ENCODE results near the gene ABCE1. TPM values are rescaled to one million over a fixed set of nuclear protein-coding genes. Genes with fewer than 3 reads are reported as not detected.

ABCE1 gene
- 112 and 134 TPM in 2 replicates for total RNA-seq (2014; rRNA removed; shearing (Covaris generic))

DNA sequence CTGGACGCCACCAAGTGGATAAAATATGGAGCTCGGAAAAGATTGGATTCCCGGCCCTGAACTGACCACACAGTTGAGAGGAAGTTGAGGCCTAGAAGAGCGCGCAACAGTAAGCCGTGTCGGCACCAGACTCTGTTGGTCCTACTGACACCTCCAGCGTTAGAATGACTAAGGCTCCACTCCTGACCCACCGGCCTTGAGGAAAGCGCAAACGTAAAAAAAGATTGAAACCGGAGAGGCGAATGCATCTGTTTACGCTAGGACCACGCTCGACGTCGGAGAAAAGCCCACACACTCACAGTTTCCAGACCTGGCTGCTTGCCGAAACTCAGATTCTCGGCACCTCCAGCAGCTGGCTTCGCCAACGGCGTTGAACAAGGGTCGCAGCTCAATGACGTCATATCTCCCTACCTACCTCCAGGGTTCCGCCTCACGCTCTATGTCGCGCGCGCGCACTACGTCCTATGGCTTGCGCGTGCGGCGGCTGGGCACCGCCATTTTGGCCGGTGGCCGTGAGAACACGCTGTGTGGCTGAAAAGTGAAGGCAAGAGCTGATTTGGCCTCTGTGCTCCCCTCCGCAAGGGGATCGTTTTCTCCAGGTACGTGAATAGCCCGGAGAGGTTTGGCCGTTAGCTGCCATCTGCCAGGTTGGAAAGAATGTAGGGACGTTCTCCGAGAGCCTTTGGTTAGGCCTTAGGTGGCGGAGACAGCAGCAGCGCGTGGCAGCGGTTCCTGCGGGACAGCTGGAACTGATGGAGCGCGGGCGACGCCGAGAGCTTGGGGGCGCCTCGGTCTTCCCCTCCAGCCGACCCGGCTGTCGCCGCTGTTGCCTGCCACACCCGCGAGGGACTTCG lies at the start of gene ABCE1, which contains the start of gene ANAPC10:
TSS of gene ABCE1 (plus strand) at position 491 of the 854 bp plus-strand sequence. CDS start 6,102 bp downstream, outside the sequence.
TSS of gene ANAPC10 (minus strand) at position 376 of the 854 bp plus-strand sequence. CDS start 2,097 bp downstream, outside the sequence.
- DNase-seq (ENCODE audit: low read depth), result peak; percentile 95

DNA sequence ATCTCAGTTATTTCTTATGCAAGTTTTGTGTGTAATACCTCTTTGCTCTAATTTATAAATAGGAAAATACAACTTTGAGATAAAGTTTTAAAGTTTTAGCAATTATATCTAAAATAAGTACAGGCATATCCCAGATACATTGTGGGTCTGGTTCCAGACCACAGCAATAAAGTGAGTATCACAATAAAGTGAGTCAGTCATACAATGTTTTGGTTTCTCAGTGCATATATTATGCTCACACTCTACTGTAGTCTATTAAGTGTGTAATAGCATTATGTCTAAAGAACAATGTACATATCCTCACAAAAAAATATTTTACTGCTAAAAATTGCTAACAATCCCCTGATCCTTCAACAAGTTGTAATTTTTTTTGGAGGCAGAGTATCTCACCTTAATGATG lies 49.3 kb upstream of the ABCE1 start:
- DNase-seq (ENCODE audit: low read depth), result peak; percentile 5

DNA sequence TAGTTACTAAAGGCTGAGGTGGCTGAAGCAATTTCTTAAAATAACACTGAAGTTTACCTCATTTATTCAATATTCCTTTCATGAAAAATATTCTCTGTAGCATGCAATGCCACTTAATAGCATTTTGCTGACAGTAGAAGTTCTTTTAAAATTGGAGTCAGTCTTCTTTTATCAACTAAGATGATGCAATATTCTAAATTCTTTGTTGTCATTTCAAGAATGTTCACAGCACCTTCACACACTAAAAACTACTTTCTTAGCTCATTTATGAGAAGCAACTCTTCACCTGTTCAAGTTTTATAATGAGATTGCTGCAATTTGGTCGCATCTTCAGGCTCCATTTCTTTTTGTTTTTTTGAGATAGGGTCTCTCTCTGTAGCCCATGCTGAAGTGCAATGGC lies 48.9 kb upstream of the ABCE1 start:
- no peak for DNase-seq (ENCODE audit: low read depth)

DNA sequence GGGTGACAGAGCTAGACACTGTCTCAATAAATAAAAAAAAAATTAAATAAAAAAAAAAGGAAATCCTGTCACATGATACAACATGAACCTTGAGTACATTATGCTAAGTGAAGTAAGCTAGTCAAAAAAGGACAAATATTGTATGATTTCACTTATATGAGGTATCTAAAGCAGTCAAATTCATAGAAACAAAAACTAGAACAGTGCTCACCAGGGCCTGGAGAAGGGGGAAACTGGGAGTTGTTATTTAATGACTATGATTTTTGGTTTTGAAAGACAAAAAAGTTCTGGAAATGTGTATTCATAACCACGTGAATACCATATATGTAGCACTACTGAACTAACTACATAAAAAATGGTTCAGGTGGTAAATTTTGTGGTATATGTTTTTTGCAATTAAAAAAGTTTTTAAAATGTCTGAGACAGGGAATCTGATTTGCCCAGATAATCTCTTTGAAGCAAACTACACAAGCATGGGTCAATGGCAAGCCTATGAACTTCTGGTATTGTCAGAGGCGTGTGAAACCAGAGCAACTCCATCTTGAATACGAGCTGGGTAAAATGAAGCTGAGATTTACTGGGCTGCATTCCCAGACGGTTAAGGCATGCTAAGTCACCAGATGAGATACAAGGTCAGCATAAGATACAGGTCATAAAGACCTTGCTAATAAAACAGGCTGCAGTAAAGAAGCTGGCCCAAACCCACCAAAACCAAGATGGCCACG lies 42.4 kb upstream of the ABCE1 start:
- DNase-seq (ENCODE audit: low read depth), result no peak

DNA sequence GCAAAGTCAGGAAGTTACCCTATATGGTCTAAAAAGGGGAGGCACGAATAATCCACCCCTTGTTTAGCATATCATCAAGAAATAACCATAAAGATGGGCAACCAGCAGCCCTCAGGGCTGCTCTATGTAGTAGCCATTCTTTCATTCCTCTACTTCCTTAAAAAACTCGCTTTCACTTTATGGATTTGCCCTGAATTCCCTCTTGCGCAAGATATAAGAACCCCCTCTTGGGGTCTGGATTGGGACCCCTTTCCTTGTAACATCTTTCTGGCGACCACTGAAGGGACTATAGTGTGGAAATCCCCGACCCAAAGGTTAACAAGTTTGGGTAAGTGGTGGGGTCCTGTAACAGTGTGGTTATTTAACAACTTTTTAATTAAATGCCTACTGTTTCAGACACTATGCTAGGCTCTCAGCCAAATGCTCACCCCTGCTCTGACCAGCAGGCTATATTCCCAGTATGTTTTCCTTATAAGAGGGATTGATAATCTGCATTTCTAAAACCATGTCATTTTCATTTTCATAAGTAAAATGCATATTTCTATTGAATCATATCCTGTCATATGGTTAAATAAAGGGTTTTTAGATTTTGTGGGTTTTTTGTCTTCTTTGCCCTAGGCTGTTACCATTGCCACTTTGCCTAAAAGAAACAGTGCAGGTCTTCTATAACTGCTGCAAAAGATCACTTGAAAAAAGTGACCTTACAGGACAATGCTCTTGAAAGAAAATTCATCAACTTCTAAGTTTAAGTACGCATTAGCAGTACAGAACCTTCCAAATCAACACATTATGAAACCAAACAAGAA lies 41.6 kb upstream of the ABCE1 start:
- no peak for DNase-seq (ENCODE audit: low read depth)

DNA sequence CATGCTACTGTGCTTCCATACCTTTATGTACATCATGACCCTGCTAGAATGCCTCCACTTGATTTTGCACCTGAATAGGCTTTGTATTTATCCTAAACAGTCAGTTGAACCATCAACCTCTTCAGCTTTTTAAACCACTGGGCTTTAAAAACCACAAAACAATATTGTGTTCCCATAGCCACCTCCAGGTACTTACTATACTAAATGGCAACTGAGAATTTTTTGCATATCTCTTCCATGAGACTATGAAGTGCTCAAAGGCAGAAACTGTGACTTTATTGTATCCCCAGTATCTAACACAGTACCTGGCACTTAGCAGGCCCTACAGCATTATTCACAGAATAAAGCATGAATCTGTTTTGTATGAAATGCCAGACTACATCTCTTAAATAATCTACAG lies 39.9 kb upstream of the ABCE1 start:
- DNase-seq (ENCODE audit: low read depth), result peak; percentile 18

DNA sequence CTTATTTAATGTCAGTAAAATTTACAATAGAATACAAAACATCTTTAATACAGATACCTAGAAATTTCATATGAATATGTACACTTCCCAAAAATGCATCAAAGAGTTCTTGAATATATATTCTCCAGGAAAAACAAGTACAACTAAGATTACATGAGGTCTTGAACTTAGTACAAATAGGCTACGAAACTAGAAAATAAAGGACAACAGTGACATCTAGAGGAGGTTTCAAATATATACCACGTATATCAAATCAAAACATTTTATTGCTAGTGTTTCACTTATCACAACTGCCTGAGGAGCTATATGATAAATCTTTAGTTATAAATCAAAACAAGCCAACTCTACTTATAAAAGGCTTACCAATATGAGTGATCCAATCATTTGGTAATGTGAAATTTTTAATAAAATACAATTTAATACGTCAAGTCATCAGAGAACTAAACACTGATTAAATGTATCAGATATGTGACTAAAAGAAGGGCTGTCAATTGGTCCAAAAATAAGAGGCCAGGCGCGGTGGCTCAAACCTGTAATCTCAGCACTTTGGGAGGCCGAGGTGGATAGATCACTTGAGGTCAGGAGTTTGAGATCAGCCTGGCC lies 36.7 kb upstream of the ABCE1 start:
- peak; percentile 40 for DNase-seq (ENCODE audit: low read depth)

DNA sequence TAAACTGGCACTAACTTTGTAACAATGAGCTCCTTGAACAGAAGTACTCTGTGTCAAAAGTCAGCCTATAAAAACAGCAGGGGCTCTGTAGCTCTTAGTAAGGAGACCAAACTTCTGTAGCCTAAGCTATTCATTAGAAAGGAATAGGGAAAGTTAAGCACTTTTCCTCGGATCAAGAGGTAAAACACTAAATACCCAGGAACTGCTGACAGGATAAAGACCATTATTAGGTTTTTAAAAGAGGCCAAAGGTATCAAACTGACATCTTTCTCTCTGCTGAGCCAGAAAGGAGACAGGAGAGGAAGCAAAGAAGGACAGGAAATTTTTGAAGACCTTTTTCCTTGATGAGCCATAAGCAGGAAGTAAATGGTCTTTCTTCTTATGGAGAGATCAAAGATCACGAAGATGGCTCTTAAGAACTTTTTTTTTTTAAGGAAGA lies 32.0 kb upstream of the ABCE1 start:
- DNase-seq (ENCODE audit: low read depth), result no peak

DNA sequence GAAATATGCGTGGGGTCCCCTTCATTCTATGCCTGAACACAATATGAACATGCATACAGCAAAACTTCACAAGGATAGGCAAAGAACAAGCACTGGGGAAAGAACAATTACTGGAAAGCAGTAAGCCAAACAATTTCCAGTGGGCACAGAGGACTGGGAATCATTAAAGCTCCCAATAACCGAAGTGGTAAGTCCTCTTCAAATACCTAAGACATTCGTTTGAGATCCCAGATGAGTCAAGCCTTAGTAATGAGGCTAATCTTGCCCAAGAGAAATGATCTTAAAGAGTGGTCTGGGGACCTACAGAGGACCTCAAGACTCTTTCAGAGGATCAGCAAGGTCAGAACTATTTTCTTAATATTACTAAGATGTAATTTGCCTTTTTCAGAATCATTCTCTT lies 28.8 kb upstream of the ABCE1 start:
- DNase-seq (ENCODE audit: low read depth), result peak; percentile 68

DNA sequence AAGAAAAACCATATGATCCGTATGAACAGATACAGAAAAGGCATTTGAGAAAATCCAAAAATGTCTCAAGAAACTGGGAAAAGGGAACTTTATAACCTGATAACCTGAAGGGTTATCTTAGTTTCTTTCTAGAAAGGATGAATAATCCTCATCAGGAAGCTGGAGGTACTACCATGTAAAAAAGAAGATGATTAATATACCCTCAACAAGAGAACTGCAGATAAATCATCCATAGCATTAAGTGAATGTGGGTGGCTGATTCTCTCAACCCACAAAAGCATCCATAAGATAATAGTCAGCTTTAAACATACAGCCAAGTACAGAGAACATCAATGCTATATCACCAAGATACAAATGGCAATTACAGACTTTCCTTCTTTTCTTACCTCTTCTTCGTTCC lies 26.6 kb upstream of the ABCE1 start:
- no peak for DNase-seq (ENCODE audit: low read depth)

DNA sequence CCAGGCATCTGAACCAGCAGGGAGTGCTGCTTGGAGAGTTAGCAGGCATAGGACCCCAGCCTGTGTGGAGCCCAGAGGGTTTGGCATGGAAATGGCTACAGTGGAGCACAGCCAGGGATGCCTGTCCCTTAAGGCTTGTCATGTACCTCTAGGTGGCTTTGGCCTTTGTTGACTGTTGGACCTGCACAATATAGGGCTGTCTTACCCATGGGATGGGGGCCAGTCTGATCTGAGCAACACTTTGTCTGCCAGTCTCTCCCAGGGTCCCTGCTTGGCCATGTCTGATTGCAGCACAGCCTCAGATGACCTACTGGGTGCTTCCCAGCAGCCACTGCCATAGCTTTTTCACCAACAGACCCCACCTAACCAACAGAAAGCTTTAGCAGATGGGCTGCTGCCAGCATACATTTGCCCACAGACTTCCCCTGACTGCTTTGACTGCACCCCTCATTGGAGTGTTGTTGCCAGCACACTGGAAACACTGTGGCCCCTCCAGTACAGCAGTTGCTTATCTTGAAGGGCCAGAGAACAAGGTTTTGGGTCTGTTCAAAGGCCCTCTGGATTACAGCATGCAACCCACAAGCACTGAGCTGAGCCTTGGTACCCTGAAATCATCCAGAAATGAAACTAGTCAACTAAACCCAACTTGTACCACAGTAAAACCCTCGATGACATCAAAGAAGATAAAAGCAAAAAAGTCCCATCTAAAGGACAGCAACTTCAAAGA lies 22.2 kb upstream of the ABCE1 start:
- no peak for DNase-seq (ENCODE audit: low read depth)

DNA sequence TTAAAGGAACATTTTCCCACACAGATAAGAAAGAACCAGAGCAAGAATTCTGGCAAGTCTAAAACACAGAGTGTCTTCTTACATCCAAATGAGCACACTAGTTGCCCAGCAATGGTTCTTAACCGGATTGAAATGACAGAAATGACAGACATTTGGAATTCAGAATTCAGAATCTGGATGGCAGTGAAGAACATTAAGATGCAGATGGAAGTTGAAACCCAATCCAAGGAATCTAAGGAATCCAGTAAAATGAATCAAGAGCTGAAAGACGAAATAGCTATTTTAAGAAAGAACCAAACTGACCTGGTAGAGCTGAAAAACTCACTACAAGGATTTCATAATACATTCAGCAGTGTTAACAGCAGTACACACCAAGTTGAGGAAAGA lies 21.6 kb upstream of the ABCE1 start:
- no peak for DNase-seq (ENCODE audit: low read depth)

DNA sequence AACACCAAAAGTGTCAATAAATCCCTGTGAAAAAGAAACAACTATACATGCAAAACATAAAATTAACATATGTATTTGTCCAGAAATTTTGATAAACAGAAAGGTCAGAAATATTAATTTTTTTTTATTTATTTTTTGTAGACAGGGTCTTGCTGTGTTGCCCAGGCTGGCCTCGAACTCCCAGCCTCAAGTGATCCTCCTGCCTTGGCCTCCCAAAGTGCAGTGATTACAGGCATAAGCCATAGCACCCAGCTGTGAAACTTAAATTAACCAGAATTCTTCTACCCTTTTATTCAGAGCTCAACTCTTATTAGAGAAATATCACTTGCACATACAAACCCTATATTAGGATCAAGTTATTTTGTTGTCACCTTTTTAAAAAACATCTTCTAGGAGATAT lies 16.4 kb upstream of the ABCE1 start:
- DNase-seq (ENCODE audit: low read depth), result no peak

DNA sequence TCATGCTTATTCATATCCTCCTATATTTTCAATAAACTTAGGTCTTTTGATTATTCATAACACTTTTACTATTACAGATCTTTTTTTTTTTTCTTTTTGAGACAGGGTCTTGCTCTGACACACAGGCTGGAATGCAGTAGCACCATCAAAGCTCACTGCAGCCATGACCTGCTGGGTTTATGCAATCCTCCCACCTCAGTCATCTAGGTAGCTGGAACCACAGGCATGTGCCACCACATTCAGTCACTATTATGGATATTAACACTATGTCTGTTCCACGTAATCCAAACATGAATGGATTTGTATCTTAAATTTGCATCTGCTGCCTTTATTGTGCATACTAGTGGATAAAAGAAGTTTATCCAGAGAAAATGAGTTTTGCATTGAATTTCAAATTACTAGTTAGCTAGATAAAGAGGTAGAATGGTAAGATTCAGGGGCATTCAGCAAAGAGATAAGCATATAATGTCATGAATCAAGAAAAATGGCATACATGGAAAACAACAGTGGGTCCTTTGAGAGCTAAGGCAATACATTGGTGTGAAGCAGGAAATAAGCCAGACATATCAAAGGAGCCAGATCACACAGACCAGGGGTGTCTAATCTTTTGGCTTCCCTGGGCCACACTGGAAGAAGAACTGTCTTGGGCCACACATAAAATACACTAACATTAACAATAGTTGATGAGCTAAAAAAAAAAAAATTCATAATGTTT lies 14.1 kb upstream of the ABCE1 start:
- peak; percentile 67 for DNase-seq (ENCODE audit: low read depth)

DNA sequence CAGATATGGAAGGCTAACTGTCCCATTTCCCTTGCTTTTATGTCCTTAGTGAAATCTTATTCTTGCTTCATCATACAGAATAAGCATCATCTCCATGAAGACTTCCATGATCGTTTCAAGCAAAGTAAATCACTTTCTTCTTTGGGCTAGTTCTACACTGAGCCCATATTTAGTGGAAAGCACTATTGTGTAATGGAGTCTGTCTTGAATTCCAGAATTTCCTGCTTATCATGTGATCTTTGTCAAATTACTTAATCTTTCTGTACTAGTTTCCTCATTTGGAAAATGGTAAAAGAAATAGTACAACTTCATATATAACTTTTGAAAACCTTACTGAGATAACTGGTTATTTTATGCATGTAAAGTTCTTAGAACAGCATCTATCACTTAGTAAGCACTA lies 7.7 kb upstream of the ABCE1 start:
- DNase-seq (ENCODE audit: low read depth), result no peak

DNA sequence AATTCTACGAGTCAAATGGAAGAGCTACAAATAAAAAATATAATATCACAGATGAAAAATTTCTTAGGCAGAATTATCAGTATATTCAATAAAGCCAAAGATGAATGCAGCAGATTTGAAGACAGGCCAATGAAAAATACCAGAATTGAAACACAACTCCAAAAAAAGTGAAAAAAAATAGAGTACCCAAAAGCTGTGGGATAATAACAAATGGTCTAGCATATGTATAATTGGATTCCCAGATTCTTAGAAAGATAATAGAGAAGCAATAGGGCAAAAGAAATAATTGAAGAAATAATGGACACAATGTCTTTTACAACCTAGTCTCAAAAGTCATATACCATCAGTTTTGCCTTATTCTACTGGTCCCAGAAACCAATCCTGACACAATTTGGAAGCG lies 4.5 kb upstream of the ABCE1 start:
- DNase-seq (ENCODE audit: low read depth), result no peak

DNA sequence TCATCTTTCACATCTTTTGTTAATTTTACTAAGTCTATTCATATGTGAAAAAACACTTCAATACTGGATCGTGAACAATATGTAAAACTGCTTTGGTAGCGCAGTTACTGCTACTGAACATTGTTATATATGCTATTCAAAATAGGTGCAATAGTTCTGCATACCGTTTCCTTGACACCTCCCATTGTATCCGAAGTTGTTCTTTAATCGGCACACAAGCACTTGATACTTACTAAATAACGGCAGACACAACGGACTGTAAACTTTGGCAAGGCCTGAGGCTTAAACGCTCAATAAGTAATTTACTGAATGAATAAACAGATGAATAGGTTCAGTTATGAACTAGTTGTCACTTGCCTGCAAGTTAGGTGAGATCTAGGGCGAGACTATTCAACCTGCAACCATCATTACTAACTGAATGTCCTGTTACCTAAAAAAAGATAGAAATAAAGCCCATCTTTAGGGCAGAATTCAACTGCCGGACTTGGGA lies 735 bp upstream of the ABCE1 start:
- DNase-seq (ENCODE audit: low read depth), result no peak

DNA sequence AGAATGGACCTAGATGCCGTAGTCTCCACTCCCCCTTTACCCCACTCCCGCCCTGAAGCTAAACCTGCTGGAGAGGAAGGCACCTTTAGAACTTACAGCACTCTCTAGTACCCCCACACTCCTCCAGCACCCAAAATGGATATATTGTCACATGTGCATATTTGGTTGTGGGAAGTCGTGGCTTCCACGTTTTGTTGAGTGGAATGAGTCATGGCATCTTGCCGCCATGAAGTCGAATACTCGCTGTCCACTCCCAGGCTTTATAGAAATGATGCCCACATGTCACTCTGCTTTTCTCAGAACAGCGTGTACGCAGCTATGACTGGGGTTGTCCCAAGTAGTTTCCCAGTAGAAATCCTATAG lies 545 bp downstream of the ABCE1 start:
- peak; percentile 69 for DNase-seq (ENCODE audit: low read depth)

DNA sequence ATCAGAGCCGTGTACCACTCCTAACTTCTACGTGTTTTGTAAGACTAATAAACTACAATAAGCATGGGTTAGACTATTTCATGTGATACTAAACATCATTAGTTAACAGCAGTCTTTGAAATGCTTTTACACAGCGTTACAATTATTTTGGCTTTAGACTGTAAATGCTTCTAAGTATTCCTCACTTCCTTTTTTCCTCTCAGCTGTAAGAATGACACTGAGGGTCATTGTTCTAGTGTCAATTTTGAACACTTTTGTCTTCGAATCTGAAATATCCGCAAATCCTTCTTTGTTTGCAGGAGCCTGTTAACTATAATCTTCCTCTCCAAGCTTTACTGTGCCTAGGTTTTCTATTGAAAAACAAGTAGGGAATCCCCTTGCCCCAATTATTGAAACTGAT lies 1.5 kb downstream of the ABCE1 start:
- peak; percentile 2 for DNase-seq (ENCODE audit: low read depth)

DNA sequence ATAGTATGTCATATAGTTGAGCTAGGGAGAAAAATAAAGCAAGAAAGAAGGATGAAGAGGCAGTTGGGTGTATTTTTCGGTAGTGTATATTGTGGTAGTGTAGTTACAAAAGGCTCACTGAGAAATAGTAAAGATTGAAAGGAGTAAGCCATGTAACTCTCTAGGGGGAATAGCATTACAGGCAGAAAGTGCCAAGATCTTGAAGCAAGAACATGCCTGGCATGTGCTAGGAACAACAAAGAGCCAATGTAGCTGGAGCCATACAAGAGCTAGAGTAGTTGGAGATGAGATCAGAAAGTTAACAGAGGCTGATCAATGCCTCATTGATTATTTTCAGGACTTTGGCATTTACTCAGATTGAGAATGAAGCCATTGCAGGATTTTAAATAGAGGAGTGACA lies 3.0 kb downstream of the ABCE1 start:
- DNase-seq (ENCODE audit: low read depth), result no peak

Data from M059J (cell line).